Activated CD8-positive, alpha-beta T cell treated with anti-CD3 and anti-CD28 coated beads for 36 hours (primary cell): ENCODE results near the gene NECAB2. TPM values are rescaled to one million over a fixed set of nuclear protein-coding genes. Genes with fewer than 3 reads are reported as not detected.

Source experiments
- ATAC-seq: fragments of 200-7000 bp; cut with Tn5 transposase; one replicate; pipeline ENCODE4 v1.10.0; 2021; ENCODE audit warnings: mild to moderate bottlenecking, moderate library complexity
- CTCF ChIA-PET: fragments of 350-600 bp; sonication (Branson Sonifier 250); formaldehyde crosslinking; loops from one replicate; lab custom pipeline; 2021; ENCODE audit warnings: antibody characterized with exemption; lab: Charles Lee
- POLR2A ChIA-PET: fragments of 350-600 bp; sonication (Branson Sonifier 250); formaldehyde crosslinking; loops from one replicate; lab custom pipeline; 2021; ENCODE audit warnings: antibody characterized with exemption; lab: Charles Lee
- DNase-seq: peaks from one replicate; pipeline ENCODE4 v3.0.0-alpha.2; 2020
- H3K27ac Mint-ChIP-seq: one replicate; pipeline ENCODE4 v1.8.0; 2021; ENCODE audit warnings: mild to moderate bottlenecking, mixed read lengths
- H3K27me3 Mint-ChIP-seq: one replicate; pipeline ENCODE4 v1.8.0; 2021; ENCODE audit warnings: mixed read lengths
- H3K36me3 Mint-ChIP-seq: one replicate; pipeline ENCODE4 v1.8.0; 2021; ENCODE audit warnings: low read depth, mixed read lengths
- H3K4me1 Mint-ChIP-seq: one replicate; pipeline ENCODE4 v1.8.0; 2021; ENCODE audit warnings: low read depth, mixed read lengths
- H3K4me3 Mint-ChIP-seq: one replicate; pipeline ENCODE4 v1.8.0; 2021; ENCODE audit warnings: mild to moderate bottlenecking, moderate library complexity, mixed read lengths
- H3K9me3 Mint-ChIP-seq: one replicate; pipeline ENCODE4 v1.8.0; 2021; ENCODE audit warnings: mixed read lengths
- intact Hi-C: fragments of 100-400 bp; cut with micrococcal nuclease; formaldehyde crosslinking; loops from one replicate; pipeline ENCODE4 v1.10.0; 2022
- total RNA-seq, 2 experiments: library from RNA; stranded (reverse); gene quantifications; one replicate each; pipeline ENCODE4 v1.2.3, GENCODE V29; 2021
- TF ChIP-seq, protein P1 (sequence below): fragments of 200-600 bp; IDR thresholded peaks from one replicate; pipeline ENCODE4 v1.8.0; 2022; ENCODE audit warnings: antibody characterized with exemption, mild to moderate bottlenecking

The NECAB2 gene
- total RNA-seq, 2 experiments from 2014 or later = not detected

DNA sequence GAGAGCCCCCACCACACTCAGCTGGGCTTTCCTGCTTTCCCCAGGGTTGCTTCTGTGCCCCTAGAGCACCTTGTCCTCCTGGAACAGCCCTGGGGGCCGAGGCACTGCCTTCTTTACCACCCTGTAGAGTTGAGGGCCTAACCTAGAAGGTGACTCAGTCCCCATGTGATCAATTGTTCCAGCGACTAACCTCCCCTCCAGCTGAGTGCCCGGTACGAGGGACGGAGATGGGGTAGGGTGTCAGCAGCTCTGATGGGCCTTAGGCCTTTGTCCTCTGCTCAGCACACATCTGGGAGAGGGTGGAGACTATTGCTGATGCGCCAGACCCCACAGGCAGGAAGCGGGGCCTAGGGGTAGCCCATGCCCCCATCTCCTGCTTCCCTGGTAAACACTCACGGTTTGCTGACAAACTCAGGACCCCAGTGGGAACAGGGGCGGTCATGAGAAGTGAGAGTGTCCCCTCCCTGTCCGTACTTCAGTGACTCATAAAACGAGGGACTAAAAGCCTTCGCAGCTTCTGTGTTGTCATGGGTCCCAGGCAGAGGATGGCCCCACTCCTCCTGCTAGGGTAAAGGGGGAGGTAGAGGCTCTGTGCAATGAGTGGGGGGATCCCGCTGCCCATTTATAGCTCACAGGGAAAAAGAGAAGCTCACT lies 33.1 kb downstream of the NECAB2 start:
- Mint-ChIP-seq H3K36me3 (no peaks in the 10 kb centered on the region), H3K4me3 (no peak overlapping the region), H3K4me1 (peaks cover under 1% of the 10 kb centered on the region), H3K27me3 (peaks cover 6% of the 10 kb centered on the region), H3K27ac (no peak overlapping the region), H3K9me3 (no peaks in the 10 kb centered on the region)
- TF ChIP-seq, protein P1, sequence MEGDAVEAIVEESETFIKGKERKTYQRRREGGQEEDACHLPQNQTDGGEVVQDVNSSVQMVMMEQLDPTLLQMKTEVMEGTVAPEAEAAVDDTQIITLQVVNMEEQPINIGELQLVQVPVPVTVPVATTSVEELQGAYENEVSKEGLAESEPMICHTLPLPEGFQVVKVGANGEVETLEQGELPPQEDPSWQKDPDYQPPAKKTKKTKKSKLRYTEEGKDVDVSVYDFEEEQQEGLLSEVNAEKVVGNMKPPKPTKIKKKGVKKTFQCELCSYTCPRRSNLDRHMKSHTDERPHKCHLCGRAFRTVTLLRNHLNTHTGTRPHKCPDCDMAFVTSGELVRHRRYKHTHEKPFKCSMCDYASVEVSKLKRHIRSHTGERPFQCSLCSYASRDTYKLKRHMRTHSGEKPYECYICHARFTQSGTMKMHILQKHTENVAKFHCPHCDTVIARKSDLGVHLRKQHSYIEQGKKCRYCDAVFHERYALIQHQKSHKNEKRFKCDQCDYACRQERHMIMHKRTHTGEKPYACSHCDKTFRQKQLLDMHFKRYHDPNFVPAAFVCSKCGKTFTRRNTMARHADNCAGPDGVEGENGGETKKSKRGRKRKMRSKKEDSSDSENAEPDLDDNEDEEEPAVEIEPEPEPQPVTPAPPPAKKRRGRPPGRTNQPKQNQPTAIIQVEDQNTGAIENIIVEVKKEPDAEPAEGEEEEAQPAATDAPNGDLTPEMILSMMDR = no peak
- DNase-seq = no peak
- intact Hi-C loops = no loop called here
- no peak for ATAC-seq
- POLR2A ChIA-PET = interaction anchor here (0.8 kb wide), 1 partner anchor 13 kb away, joined by 3 read pairs; no protein-coding TSS in a partner anchor
- CTCF ChIA-PET = interaction anchor here (1.3 kb wide), 1 partner anchor 175 kb away, joined by 3 read pairs; no protein-coding TSS in a partner anchor

- ATAC-seq (no peak), DNase-seq (no peak)
- no peak overlapping the region for H3K27ac Mint-ChIP-seq
- H3K4me3 Mint-ChIP-seq = no peak overlapping the region
- no peaks in the 10 kb centered on the region for H3K36me3 Mint-ChIP-seq
- intact Hi-C loops = no loop called here
- POLR2A ChIA-PET = interaction anchor here (0.8 kb wide), 1 partner anchor 12 kb away, joined by 3 read pairs; no protein-coding TSS in a partner anchor
- no peaks in the 10 kb centered on the region for H3K9me3 Mint-ChIP-seq
- TF ChIP-seq, protein P1 = no peak
- CTCF ChIA-PET = interaction anchor here (1.3 kb wide), 1 partner anchor 174 kb away, joined by 3 read pairs; no protein-coding TSS in a partner anchor
- no peaks in the 10 kb centered on the region for H3K4me1 Mint-ChIP-seq
- peaks cover 4% of the 10 kb centered on the region for H3K27me3 Mint-ChIP-seq
Observed at GRCh38 chr16:84001726-84002125, 33.7 kb downstream of the NECAB2 start.

- no peaks in the 10 kb centered on the region for H3K4me1 Mint-ChIP-seq
- no peak overlapping the region for H3K27ac Mint-ChIP-seq
- ChIA-PET POLR2A (no interaction called here), CTCF (no interaction called here)
- H3K9me3 Mint-ChIP-seq = no peaks in the 10 kb centered on the region
- ATAC-seq = no peak
- TF ChIP-seq, protein P1 = no peak
- DNase-seq = no peak
- peaks cover 3% of the 10 kb centered on the region for H3K27me3 Mint-ChIP-seq
- intact Hi-C loops = no loop called here
- H3K4me3 Mint-ChIP-seq = no peak overlapping the region
- H3K36me3 Mint-ChIP-seq = no peaks in the 10 kb centered on the region
Observed at GRCh38 chr16:84003038-84003437, 35.0 kb downstream of the NECAB2 start.

- DNase-seq = no peak
- Mint-ChIP-seq H3K27ac (no peak overlapping the region), H3K27me3 (no peaks in the 10 kb centered on the region), H3K9me3 (no peaks in the 10 kb centered on the region), H3K4me1 (no peaks in the 10 kb centered on the region), H3K4me3 (no peak overlapping the region), H3K36me3 (no peaks in the 10 kb centered on the region)
- intact Hi-C loops = no loop called here
- CTCF ChIA-PET = no interaction called here
- POLR2A ChIA-PET = no interaction called here
- ATAC-seq = no peak
- TF ChIP-seq, protein P1 = no peak
Observed at GRCh38 chr16:84004442-84004841, 36.4 kb downstream of the NECAB2 start.

- no peak for DNase-seq
Observed at GRCh38 chr16:84005391-84005790, 37.3 kb downstream of the NECAB2 start.

More at GRCh38 chr16:84005391-84005790, 37.3 kb downstream of the NECAB2 start:
- CTCF ChIA-PET = no interaction called here
- Mint-ChIP-seq H3K9me3 (no peaks in the 10 kb centered on the region), H3K4me1 (no peaks in the 10 kb centered on the region), H3K36me3 (no peaks in the 10 kb centered on the region), H3K4me3 (no peak overlapping the region), H3K27ac (no peak overlapping the region), H3K27me3 (peaks cover 3% of the 10 kb centered on the region)
- TF ChIP-seq, protein P1 = no peak
- no peak for ATAC-seq
- intact Hi-C loops = no loop called here
- POLR2A ChIA-PET = no interaction called here
